ENCODE data around the gene FAM50A.
"Not testable (repeated sequence)": the region's sequence is repeated elsewhere in the genome, so short reads cannot be mapped to it uniquely, and the experiment has no call there.

Gene FAM50A

DNA sequence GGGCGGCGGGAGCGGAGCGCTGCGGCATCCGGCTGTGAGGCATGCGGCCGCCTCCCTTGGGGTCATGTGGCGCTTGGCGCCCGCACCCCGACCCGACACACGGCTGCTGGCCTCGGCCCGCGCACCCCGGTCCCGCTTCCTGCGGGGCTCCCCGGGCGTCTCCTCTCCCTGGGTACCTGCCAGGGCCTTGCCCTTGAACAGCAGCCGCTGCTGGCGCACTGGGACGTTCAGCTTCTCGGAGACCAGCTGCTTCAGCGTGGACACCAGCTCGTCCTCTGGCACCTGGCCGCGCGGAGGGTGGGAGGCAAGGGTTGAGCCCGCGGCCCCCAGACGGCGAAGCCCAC, 42.1 kb downstream of the FAM50A start:
- peak in 1 of 2 donors; percentile 4 for ATAC-seq

DNA sequence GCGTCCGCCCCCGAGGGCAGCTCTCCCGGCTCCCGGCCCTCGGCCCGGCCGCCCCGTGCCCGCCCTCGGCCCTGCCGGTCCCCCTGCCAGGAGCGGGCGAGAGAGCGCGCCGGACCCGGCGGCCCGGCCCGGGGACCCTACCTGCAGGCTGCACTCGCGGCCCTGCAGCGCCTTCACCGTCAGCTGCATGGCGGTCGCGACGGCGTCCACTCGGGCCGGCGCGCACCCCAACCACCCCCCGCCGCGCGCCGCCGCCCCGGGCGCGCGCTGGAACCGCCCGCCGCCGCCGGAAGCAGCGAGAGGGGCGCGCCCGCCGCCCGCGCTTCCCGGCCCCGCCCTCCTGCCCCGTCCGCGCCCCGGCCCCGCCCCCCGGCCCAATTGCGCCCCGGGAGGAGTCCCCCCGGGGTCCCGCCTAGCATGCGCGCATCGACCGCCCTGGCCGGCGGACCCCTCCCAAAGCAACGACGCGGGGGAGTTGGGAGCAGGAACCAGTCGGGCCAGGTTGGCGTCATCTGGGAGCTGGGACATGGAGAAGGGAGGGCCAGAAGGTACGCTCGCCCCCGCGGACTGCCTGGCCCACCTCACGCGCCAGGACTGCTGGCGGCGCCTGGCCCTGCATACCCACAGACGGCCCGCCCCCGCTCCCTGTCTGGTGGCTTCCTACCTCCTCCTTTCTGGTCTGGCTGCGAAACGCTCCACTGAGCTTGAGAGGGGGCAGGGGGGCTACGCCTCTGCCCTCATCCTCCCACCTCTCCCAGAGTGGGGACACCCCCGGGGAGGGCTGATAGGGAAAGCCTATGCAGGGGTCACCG, 42.7 kb downstream of the FAM50A start, which contains the start of gene UBL4A:
UBL4A (minus strand) TSS at position 220 of the 812 bp plus-strand sequence; CDS start at position 189, 31 bp downstream.
- ATAC-seq = peak; percentile 8 to 14

DNA sequence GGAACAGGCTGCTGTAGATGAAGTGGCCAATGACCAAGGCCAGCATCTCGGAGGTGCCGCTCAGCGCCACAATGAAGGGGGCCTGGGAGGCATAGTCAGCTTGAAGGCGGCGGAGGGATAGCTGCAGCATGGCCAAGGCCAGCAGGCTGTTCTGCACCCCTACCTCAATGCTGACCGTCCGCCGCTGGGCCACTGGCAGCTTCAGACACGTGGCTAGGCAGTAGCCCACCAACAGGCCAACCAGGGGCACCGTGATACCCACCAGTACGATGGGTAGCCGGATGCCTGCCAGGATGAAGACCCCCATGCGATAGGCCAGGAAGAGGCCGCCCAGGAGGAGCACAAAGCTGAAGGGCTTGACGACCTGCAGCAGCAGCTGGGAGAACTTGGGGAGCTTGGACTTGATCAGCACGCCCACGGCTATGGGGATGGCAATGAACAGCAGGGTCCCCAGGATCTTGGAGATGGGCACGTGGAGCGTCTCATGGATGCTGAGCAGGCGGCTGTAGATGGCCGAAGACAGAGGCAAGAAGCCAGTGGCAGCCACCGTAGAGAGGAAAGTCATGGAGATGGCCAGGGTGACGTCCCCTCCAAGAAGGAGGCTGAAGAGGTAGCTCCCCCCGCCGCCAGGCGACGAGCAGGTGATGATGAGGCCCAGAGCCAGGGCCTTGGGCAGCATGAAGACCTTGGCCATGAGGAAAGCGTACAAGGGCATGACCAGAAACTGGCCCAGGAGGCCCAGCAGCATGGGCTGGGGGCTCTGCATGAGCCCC, 43.8 kb downstream of the FAM50A start:
- ATAC-seq = no peak

DNA sequence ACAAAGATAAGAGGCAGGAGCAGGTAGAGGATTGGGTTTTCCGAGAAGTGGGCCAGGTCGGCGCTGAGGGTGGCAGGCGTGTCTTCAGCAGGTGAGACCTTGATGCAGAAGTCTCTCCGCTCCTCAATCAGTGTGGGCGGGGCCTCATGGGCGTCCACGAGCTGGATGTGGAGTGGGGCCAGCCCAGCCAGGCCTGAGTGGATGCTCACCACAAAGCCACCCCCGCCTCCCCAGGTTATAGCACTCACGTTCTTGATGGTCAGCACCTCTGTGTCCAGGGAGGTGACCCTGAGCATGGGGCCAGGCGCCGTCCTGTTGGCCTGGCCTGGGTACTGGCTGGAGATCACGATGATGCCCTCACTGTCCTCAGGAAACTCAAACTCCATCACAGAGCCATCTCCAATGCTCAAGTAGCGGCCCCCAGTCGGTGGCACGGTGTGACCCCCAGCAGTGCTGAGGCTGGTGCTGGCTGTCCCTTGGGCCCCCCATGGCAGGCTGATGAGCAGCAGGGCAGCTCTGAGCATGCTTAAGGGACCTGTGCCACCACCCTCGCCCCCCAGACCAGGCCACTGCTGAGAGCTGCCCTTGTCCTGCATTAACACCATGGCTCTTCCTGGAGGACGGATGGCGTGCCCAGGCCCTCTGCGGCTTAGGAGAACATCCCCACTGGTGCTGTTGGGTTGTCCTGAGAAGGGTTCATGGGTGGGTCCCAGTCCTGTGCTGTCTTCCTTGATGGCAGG, 44.6 kb downstream of the FAM50A start:
- no peak for ATAC-seq

DNA sequence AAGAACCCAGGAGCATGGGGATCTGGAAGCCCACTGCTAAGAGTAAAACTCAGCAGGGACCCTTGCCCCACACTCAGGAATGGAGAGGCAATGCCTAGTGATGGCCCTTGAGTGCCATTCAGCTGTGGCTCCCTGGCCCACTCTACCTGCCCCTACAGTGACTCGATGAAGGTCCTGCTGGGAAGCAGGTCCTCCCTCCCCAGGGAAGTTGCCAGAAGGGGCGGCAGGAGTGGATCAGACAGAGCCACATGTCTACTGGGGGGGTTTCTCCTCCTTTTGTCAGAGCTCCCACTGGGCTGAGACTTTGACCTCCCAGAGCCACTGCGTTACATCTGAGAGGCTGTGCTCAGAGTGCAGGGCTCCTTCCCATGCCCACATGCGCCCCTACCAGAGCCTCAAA, 45.2 kb downstream of the FAM50A start:
- ATAC-seq = no peak

DNA sequence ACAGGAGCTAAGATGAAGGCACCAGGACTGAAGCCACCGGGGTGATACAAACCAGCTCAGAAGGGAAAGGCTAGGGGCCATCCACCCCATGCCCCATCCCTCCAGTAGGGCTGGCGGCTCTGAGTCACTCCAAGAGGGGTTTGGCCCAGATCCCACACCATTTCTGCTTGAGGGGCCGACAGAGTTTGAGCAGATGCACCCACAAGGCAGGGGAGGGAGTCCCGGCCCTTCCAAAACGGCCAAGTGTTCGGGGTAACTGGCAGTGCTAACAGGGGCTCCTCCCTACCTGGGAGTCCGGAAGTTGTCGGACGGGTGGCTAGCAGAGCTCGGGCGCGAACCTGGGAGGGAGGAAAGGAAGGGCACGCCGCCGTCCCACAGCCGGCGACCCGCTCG, 46.1 kb downstream of the FAM50A start:
- peak; percentile 15 to 17 for ATAC-seq

DNA sequence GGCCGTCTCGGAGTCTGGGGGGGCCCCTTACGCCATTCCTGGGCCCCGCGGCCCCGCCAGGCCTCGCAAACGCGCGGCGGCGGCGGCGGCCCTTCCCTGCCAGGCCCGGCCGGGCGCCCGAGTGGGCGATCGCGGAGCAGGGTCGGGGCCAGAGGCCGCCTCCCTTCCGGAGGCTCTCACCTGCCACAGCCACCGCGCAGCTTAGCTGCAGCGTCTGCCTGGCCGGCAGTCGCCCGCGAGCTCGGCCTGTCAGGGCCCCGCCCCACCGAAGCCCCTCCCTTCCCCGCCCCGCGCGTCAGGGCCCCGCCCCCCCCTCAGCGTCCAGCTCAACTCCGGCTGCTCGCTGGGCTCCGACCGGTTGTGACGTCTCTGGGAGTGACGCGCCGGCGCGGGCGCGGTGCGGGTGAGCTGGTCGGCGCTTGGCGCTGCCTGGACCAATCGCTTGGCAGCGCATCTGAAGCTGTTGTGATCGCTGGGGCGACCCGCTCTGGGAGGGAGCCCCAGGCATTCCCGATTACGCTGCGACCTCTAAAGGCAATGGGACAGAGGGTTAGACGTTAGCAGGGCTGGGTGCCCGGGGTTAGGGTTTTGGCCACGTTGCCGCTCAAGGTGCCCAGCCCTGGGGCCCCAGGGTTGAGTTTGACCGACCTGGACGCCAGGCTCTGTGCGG, 46.6 kb downstream of the FAM50A start, which contains the start of gene SLC10A3:
SLC10A3 (minus strand) TSS at position 216 of the 670 bp plus-strand sequence. CDS start 1,689 bp downstream, outside the sequence.
- peak; percentile 92 to 93 for ATAC-seq

DNA sequence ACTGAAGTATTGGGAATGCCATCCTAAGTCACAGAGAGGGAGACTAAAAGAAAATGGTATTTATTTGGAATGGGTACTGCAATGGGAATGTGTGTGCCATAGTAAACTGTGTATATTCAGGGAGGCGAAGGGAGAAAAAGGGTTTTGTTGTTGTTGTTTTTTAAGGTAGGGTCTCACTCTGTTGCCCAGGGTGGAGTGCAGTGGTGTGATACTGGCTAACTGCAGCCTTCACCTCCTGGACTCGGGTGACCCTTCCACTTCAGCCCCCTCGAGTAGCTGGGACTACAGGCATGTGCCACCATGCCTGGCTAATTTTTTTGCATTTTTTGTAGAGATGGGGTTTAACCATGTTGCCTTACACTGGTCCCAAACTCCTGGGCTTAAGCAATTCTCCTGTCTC, 50.8 kb downstream of the FAM50A start:
- ATAC-seq = no peak

DNA sequence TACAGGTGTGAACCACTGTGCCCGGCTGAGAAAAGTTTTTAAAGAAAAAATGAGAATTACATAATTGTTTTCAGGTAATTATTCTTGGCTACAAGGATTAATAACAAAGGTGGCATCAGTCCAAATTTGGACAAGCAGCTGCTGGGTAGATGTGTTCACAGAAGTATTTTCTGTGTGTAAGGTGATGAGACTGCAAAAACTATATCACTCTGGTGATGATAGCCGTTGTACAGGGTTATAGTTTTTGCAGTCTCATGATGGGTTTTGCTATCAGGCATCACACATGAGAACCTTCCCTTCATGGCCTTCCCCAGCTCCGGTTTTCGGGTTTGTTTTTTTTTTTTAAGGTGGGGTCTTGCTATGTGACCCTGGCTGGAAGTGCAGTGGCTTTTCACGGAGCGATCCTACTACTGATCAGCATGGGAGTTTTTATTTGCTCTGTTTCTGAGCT, 51.6 kb downstream of the FAM50A start:
- no peak for ATAC-seq

DNA sequence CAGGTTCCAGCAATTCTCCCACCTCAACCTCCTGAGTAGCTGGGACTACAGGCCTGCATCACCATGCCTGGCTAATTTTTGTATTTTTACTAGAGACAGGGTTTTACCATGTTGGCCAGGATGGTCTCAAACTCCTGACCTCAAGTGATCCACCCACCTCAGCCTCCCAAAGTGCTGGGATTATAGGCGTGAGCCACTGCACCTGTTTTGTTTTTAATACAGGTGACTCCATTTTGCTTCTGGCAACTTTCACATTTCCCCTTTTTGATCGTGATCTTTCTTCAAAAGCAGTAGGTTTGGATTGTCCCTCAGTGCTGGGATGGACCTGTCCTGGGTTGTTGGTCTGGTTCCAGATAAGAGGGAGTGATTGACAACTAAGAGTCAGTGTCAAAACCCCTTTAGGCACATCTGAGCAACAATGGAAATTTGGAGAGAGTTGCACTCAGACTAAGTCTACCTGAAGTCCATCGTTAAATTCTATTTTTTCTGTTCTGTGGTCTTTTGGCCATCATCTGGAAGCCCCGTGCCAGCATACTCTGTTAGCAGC, 52.7 kb downstream of the FAM50A start:
- not testable (repeated sequence) for ATAC-seq

Measured in activated CD4-positive, CD25-positive, alpha-beta regulatory T cell treated with anti-CD3 and anti-CD28 coated beads, Interleukin-2, amount 50 U/mL, for 24 hours (primary cell).